COLO668 (cell line): ENCODE results near the gene ANK3.

Experiments
- DNase-seq: peaks from one replicate; lab custom pipeline; 2025; ENCODE audit not compliant: unreplicated experiment; lab: John Stamatoyannopoulos, UW

Gene ANK3

GRCh38 chr10:60348982-60349381 lies 40.7 kb downstream of the ANK3 start:
- DNase-seq: no peak

- no peak for DNase-seq
Observed at GRCh38 chr10:60347270-60347669, 42.4 kb downstream of the ANK3 start.

GRCh38 chr10:60346661-60347060 lies 43.0 kb downstream of the ANK3 start:
- DNase-seq: no peak

- DNase-seq: no peak
Observed at GRCh38 chr10:60343254-60343653, 46.4 kb downstream of the ANK3 start.

GRCh38 chr10:60341969-60342368 lies 47.7 kb downstream of the ANK3 start:
- no peak for DNase-seq

GRCh38 chr10:60340973-60341372 lies 48.7 kb downstream of the ANK3 start:
- no peak for DNase-seq

GRCh38 chr10:60339757-60340156 lies 49.9 kb downstream of the ANK3 start:
- no peak for DNase-seq

GRCh38 chr10:60338786-60339185 lies 50.9 kb downstream of the ANK3 start:
- DNase-seq: no peak

- DNase-seq: no peak
Observed at GRCh38 chr10:60338002-60338564, 51.6 kb downstream of the ANK3 start.

- DNase-seq: no peak
Observed at GRCh38 chr10:60336901-60337630, 52.6 kb downstream of the ANK3 start.

GRCh38 chr10:60335708-60336107 lies 54.0 kb downstream of the ANK3 start:
- no peak for DNase-seq

- no peak for DNase-seq
Observed at GRCh38 chr10:60334991-60335390, 54.7 kb downstream of the ANK3 start.

- no peak for DNase-seq
Observed at GRCh38 chr10:60332371-60332770, 57.3 kb downstream of the ANK3 start.

- DNase-seq: no peak
Observed at GRCh38 chr10:60331886-60332285, 57.8 kb downstream of the ANK3 start.

- no peak for DNase-seq
Observed at GRCh38 chr10:60323162-60323561, 66.5 kb downstream of the ANK3 start.

- DNase-seq: no peak
Observed at GRCh38 chr10:60320666-60321065, 69.0 kb downstream of the ANK3 start.

- DNase-seq: no peak
Observed at GRCh38 chr10:60316029-60316428, 73.6 kb downstream of the ANK3 start.

- no peak for DNase-seq
Observed at GRCh38 chr10:60315311-60315710, 74.4 kb downstream of the ANK3 start.

GRCh38 chr10:60314069-60314940 lies 75.4 kb downstream of the ANK3 start:
- DNase-seq: no peak

- no peak for DNase-seq
Observed at GRCh38 chr10:60313589-60313952, 76.1 kb downstream of the ANK3 start.

- DNase-seq: no peak
Observed at GRCh38 chr10:60312818-60313588, 76.7 kb downstream of the ANK3 start.
